Ishikawa (cell line): Measurements from ENCODE around the gene RAB11FIP4.

Experiments
- CEBPB ChIP-seq: IDR thresholded peaks from 2 replicates; pipeline ENCODE4 v1.6.1; 2012
- CREB1 ChIP-seq: IDR thresholded peaks from 2 replicates; pipeline ENCODE4 v1.6.1; 2012; ENCODE audit warnings: low read depth
- EGR1 ChIP-seq: IDR thresholded peaks from 2 replicates; pipeline ENCODE4 v1.6.1; 2012
- EP300 ChIP-seq: IDR thresholded peaks from 2 replicates; pipeline ENCODE4 v1.6.1; 2012; ENCODE audit warnings: borderline replicate concordance
- FOXM1 ChIP-seq: IDR thresholded peaks from 2 replicates; pipeline ENCODE4 v1.6.1; 2012; ENCODE audit warnings: low read depth, borderline replicate concordance
- NFIC ChIP-seq: IDR thresholded peaks from 2 replicates; pipeline ENCODE4 v1.6.1; 2012
- RAD21 ChIP-seq: IDR thresholded peaks from 2 replicates; pipeline ENCODE4 v1.6.1; 2012; ENCODE audit warnings: low read depth
- TAF1 ChIP-seq: IDR thresholded peaks from 2 replicates; pipeline ENCODE4 v1.6.1; 2012; ENCODE audit warnings: low read depth, mild to moderate bottlenecking
- TCF12 ChIP-seq: IDR thresholded peaks from 2 replicates; pipeline ENCODE4 v1.6.1; 2012; ENCODE audit warnings: low read depth
- TEAD4 ChIP-seq: IDR thresholded peaks from 2 replicates; pipeline ENCODE4 v1.6.1; 2012
- YY1 ChIP-seq: IDR thresholded peaks from 2 replicates; pipeline ENCODE4 v1.6.1; 2012; ENCODE audit warnings: low read depth
- ZBTB7A ChIP-seq: IDR thresholded peaks from 2 replicates; pipeline ENCODE4 v1.6.1; 2012; ENCODE audit warnings: low read depth
- TF ChIP-seq, protein P1 (sequence below): IDR thresholded peaks from 2 replicates; pipeline ENCODE4 v1.6.1; 2012; ENCODE audit warnings: low read depth, mild to moderate bottlenecking
- TF ChIP-seq, protein P2 (sequence below): IDR thresholded peaks from 2 replicates; pipeline ENCODE4 v1.6.1; 2012
- TF ChIP-seq, protein P3 (sequence below): IDR thresholded peaks from 2 replicates; pipeline ENCODE4 v1.6.1; 2012

RAB11FIP4 gene

DNA sequence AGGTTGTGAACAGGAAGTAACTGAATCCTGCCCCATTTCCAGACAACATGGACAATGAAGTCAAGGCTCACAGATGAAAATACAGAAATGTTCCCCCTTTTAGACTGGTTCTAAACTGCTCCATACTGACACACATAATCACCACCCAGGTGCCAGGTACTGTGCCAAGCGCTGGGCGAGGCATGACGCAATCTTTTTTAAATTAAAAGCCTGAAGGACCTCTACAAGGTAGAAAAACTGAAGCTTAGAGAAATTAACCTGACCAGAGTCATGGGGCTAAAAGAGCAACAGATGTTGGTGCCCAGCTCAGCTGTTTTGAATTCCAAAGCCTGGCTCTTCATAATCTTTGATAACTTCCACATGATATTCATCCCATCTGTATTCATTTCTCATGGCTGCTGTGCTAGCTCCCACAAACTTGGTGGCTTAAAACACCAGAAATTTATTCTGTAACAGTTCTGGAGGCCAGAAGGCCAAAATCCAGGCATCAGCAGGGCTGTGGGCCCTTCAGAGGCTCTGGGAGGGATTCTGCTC lies 4.9 kb upstream of the RAB11FIP4 start:
- no peak for TF ChIP-seq TCF12
- no peak for TF ChIP-seq CEBPB

DNA sequence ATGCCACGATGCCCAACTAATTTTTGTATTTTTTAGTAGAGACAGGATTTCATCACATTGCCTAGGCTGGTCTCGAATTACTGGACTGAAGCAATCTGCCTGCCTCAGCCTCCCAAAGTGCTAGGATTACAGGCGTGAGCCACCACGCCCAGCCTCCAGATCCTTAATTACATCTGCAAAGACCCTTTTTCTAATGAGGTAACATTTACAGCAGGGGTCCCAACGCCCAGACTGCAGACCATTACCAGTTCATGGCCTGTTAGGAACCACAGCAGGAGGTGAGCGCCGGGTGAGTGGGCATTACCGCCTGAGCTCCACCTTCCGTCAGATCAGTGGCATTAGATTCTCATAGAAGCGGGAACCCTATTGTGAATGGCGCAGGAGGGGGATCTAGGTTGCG lies 4.0 kb upstream of the RAB11FIP4 start:
- TF ChIP-seq TCF12, result no peak
- no peak for TF ChIP-seq TAF1
- no peak for TF ChIP-seq RAD21
- TF ChIP-seq TEAD4, result no peak
- TF ChIP-seq, protein P1, sequence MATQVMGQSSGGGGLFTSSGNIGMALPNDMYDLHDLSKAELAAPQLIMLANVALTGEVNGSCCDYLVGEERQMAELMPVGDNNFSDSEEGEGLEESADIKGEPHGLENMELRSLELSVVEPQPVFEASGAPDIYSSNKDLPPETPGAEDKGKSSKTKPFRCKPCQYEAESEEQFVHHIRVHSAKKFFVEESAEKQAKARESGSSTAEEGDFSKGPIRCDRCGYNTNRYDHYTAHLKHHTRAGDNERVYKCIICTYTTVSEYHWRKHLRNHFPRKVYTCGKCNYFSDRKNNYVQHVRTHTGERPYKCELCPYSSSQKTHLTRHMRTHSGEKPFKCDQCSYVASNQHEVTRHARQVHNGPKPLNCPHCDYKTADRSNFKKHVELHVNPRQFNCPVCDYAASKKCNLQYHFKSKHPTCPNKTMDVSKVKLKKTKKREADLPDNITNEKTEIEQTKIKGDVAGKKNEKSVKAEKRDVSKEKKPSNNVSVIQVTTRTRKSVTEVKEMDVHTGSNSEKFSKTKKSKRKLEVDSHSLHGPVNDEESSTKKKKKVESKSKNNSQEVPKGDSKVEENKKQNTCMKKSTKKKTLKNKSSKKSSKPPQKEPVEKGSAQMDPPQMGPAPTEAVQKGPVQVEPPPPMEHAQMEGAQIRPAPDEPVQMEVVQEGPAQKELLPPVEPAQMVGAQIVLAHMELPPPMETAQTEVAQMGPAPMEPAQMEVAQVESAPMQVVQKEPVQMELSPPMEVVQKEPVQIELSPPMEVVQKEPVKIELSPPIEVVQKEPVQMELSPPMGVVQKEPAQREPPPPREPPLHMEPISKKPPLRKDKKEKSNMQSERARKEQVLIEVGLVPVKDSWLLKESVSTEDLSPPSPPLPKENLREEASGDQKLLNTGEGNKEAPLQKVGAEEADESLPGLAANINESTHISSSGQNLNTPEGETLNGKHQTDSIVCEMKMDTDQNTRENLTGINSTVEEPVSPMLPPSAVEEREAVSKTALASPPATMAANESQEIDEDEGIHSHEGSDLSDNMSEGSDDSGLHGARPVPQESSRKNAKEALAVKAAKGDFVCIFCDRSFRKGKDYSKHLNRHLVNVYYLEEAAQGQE, result no peak
- TF ChIP-seq CEBPB, result no peak
- no peak for TF ChIP-seq CREB1
- TF ChIP-seq EP300, result no peak
- TF ChIP-seq, protein P2, sequence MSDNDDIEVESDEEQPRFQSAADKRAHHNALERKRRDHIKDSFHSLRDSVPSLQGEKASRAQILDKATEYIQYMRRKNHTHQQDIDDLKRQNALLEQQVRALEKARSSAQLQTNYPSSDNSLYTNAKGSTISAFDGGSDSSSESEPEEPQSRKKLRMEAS, result no peak
- TF ChIP-seq ZBTB7A, result no peak
- no peak for TF ChIP-seq NFIC
- no peak for TF ChIP-seq FOXM1
- no peak for TF ChIP-seq EGR1

DNA sequence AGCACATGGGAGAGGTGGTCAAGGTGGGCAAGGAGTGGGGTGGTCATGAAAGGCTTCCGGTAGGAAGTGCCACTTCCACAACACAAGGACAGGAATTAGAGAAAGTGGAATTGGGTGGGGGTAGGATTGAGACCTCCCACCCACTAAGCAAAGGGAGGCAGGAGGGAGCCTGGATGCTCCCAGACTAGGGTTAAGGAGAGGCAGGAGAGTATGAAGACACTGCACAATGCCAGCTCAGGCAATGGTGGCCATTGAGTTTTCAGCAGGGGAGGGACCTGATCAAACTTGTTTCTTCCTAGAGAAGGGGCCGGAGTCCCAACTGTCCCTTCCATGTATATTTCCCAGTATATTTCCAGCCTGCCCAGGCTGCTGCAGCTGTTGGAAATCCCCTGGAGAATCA lies 3.1 kb upstream of the RAB11FIP4 start:
- TF ChIP-seq ZBTB7A (no peak), TEAD4 (no peak), RAD21 (no peak), TAF1 (no peak), EP300 (no peak), FOXM1 (no peak), CEBPB (no peak), YY1 (no peak), TCF12 (no peak), EGR1 (no peak), NFIC (no peak), CREB1 (no peak)
- TF ChIP-seq, protein P1, result no peak
- TF ChIP-seq, protein P3, sequence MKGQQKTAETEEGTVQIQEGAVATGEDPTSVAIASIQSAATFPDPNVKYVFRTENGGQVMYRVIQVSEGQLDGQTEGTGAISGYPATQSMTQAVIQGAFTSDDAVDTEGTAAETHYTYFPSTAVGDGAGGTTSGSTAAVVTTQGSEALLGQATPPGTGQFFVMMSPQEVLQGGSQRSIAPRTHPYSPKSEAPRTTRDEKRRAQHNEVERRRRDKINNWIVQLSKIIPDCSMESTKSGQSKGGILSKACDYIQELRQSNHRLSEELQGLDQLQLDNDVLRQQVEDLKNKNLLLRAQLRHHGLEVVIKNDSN, result no peak
- TF ChIP-seq, protein P2, result no peak

DNA sequence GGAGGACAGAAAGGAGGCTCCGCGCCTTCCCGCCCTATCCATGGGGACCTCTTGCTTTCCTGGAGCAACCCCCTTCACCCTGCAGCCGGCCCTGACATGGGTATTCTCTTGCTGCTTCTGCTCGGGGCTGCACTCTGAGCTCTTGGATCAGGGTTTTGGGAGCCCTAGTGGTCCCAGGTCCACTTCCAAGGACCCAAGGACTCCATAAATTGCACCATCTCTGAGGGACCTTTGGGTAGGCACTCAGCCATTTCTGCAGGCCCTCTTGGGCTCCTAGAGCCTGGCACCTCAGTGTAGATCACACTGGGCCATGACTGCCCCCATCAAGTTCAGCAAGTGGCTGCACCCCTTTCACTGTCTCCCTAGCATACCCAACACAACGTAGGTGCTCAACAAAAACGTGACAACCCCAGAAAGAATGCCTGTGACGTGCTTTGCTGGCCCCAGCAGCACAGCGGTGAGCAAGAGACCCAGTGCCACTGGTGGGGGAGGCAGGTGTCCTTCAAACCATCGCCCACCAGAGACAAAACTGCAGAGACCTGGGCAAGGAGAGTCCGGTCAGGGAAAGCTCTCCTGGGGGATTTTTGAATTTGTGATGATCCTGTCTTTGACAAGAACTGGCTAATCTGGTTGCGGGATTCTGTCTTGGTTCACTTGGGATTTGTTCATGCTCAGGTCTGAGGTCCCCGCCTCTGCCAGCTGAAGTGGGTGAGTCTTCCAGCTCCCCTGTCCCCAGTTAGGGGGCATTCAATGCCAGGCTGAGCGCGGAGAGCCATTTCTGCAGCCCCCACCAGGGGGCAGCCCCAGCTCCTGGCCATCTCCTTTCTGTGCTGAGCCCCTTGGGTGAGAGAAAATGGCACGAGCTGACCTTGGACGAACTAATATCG lies 2.5 kb upstream of the RAB11FIP4 start:
- TF ChIP-seq RAD21 (peak; percentile 58), NFIC (no peak)

DNA sequence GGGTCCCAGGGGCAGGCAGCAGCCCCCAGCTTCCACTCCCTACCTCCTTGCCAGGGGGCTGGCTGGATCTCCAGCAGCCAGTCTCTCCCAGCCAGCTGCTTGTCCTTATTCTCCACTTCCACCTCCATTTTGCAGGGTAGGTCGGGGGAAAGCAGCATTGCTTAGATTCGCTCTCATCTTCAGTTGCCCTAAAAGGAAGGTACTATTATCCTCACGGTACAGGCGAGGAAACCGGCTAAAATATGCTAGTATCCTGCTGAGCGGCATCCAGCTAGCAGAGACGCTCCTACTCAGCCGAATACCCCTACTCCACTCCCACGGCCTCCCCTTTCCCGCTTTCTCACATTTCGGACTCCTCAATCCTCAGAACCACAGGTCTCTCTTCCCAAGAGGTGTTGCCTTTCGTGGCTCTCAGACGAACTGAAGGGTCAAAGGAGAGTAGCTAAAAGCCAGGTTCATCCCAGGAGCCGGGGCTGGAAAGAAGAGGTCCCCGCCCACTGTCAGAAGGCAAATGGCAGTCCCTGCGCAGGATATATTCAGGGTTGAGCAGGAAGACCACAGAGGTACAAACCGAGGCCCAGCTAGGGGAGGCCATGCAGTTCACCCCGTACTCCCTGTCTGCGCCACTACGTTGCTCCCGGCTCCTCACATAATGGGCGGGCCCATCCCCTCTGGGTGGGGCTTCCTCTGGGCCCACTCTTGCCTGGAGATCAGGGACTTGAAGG lies 1.7 kb upstream of the RAB11FIP4 start:
- TF ChIP-seq FOXM1 (no peak), EP300 (no peak), RAD21 (no peak), NFIC (no peak), TCF12 (no peak), EGR1 (no peak), ZBTB7A (no peak), YY1 (no peak), TEAD4 (no peak), TAF1 (no peak), CEBPB (no peak), CREB1 (no peak)
- TF ChIP-seq, protein P1, result no peak
- TF ChIP-seq, protein P3, result no peak
- TF ChIP-seq, protein P2, result no peak
